ENCODE measurements around the gene ARHGEF1. TPM values are rescaled to one million over a fixed set of nuclear protein-coding genes. Genes with fewer than 3 reads are reported as not detected.

ARHGEF1 gene
- total RNA-seq, 1 donor from 2014 or later: 10.9 TPM

DNA sequence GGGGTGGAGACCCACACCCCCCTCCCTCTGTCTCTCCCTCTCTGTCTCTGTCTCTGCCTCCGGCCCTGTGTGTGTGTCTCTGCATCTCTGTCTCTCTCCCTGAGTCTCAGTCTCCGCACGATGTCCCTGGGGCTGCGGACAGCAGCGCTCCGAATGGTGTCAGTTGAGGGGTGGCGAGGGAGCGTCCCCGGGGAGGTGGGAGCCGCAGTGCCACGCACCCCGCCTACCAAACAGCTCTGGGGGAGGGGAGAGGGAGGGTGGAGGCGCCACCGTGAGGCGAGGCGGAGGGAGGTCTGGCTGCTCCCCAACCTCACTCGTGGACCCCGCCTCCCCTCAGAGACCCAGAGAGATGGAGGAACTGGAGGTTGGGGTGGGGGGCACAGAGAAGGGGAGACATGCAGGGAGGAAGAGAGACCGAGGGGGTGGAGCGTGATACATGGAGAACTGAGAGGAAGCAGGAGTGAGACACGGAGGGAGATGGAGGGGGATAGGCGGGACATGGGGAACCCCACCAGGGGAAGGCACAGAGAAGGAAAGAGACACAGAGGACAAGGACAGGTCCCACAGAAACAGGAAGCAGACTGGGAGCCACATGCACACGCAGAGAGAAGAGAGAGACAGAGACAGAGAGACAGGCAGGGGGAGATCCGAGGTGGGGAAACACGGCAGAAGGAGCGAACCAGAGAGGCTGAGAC lies 38.0 kb downstream of the ARHGEF1 start:
- Histone ChIP-seq H3K36me3 (no peaks in the 10 kb centered on the region), H3K27ac (no peak overlapping the region), H3K9me3 (ENCODE audit: low read depth) (no peaks in the 10 kb centered on the region), H3K27me3 (peaks cover 98% of the 10 kb centered on the region), H3K4me1 (no peaks in the 10 kb centered on the region), H3K79me2 (ENCODE audit: low read depth) (no peaks in the 10 kb centered on the region), H4K20me1 (ENCODE audit: low read depth) (peaks cover 7% of the 10 kb centered on the region), H3K9ac (no peak overlapping the region), H3K4me2 (no peak overlapping the region), H3F3A (ENCODE audit: low read depth) (peaks cover 19% of the 10 kb centered on the region), H3K4me3 (no peak overlapping the region), H2AFZ (replicated peaks) (no peak overlapping the region)
- TF ChIP-seq, protein P1, sequence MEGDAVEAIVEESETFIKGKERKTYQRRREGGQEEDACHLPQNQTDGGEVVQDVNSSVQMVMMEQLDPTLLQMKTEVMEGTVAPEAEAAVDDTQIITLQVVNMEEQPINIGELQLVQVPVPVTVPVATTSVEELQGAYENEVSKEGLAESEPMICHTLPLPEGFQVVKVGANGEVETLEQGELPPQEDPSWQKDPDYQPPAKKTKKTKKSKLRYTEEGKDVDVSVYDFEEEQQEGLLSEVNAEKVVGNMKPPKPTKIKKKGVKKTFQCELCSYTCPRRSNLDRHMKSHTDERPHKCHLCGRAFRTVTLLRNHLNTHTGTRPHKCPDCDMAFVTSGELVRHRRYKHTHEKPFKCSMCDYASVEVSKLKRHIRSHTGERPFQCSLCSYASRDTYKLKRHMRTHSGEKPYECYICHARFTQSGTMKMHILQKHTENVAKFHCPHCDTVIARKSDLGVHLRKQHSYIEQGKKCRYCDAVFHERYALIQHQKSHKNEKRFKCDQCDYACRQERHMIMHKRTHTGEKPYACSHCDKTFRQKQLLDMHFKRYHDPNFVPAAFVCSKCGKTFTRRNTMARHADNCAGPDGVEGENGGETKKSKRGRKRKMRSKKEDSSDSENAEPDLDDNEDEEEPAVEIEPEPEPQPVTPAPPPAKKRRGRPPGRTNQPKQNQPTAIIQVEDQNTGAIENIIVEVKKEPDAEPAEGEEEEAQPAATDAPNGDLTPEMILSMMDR (IDR thresholded peaks at IDR 0.05): no peak
- TF ChIP-seq EZH2phosphoT487 (IDR thresholded peaks at IDR 0.05): peak; percentile 51
- peak; percentile 23 for TF ChIP-seq EZH2 (IDR thresholded peaks at IDR 0.05)
- Mint-ChIP-seq H3K36me3 (no peaks in the 10 kb centered on the region), H3K4me1 (peaks cover 7% of the 10 kb centered on the region), H3K9me3 (peaks cover 2% of the 10 kb centered on the region), H3K27me3 (ENCODE audit: insufficient read depth, low read depth) (peaks cover 15% of the 10 kb centered on the region), H3K4me3 (no peak overlapping the region), H3K27ac (no peak overlapping the region)
- DNase-seq (ENCODE audit: low spot score): no peak

DNA sequence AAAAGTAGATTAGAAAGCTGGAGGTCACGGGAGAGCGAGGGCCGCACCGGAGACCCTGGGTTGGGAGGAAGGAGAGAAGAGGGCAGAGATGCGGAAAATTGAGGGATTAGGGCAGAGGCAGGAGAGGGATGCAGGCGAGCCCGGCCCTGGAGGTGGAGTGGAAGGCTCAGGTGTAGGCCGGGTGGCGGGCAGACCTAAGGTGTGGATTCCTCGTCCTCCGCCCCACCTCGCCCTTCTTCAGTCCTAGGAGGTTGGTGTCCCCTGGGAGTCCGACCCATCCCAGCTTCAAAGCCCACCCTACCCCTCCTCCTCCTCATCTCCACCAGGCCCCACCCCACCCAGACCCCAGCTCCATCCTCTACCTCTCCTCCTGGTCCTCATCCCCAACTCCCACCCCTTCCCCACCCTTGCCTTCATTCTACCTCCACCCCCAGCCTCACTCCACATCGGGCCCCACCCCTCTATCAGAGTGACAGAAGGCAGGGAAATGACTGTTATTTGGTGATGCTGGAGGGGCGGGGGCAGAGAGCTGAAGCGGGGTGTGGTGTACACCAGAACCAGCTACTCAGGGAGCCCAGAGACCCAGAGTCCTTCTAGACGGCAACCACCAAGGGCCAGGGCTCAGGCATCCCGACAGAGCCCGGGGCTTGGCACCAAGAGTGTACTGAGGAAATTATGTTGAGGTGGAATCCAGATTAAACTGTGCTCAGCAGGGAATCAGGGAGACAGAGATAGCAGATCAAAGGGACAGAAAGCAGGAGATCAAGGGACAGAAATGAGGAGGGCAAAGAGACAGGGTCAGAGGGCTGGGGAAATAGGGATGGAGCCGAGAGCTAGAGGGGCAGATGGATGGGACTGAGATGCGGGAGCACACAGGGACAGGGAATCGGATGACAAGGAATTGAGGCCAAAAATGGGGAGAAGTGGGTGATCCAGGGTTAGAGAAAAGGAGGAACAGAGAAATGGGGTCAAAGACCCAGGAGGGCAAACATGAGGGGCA lies 38.9 kb downstream of the ARHGEF1 start:
- H3K27me3 ChIP-seq: peaks cover 98% of the 10 kb centered on the region
- Mint-ChIP-seq H3K27me3 (ENCODE audit: insufficient read depth, low read depth) (peaks cover 15% of the 10 kb centered on the region), H3K36me3 (no peaks in the 10 kb centered on the region), H3K9me3 (peaks cover 2% of the 10 kb centered on the region), H3K27ac (no peak overlapping the region), H3K4me3 (no peak overlapping the region), H3K4me1 (peaks cover 7% of the 10 kb centered on the region)
- peak overlapping the region; percentile 38 for H3K4me2 ChIP-seq
- H3K36me3 ChIP-seq: no peaks in the 10 kb centered on the region
- H3K27ac ChIP-seq: no peak overlapping the region
- peak; percentile 27 for TF ChIP-seq EZH2 (IDR thresholded peaks at IDR 0.05)
- TF ChIP-seq, protein P1 (IDR thresholded peaks at IDR 0.05): no peak
- no peak overlapping the region for H3K4me3 ChIP-seq
- no peaks in the 10 kb centered on the region for H3K9me3 ChIP-seq (ENCODE audit: low read depth)
- H4K20me1 ChIP-seq (ENCODE audit: low read depth): peaks cover 9% of the 10 kb centered on the region
- peaks cover 21% of the 10 kb centered on the region for H3F3A ChIP-seq (ENCODE audit: low read depth)
- no peaks in the 10 kb centered on the region for H3K79me2 ChIP-seq (ENCODE audit: low read depth)
- no peak overlapping the region for H2AFZ ChIP-seq (replicated peaks)
- DNase-seq (ENCODE audit: low spot score): no peak
- no peaks in the 10 kb centered on the region for H3K4me1 ChIP-seq
- no peak overlapping the region for H3K9ac ChIP-seq

DNA sequence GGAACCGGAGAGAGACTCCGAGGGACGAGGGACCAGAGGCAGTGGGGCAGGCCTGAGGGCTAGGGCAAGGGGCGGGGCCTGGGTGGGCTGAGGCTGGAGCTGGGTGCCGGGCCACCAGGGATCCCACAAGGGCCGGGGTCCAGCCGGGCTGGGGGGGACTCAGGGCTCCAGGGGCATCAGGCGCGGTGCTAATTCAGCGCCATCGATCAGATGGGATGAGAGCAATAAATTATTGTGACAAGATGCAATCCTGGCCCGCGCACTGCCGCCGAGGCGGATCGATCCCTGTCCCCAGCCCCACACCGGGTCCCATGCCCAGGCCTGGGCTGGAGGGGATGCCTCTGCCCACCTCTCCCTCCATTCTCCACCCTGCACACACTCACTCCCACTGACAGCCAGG lies 39.6 kb downstream of the ARHGEF1 start:
- DNase-seq (ENCODE audit: low spot score): no peak
- no peak overlapping the region for H3K4me3 Mint-ChIP-seq
- no peak overlapping the region for H2AFZ ChIP-seq (replicated peaks)
- H3K4me3 ChIP-seq: no peak overlapping the region
- H3K79me2 ChIP-seq (ENCODE audit: low read depth): no peaks in the 10 kb centered on the region
- H3K4me2 ChIP-seq: peak overlapping the region; percentile 38
- H3K36me3 Mint-ChIP-seq: no peaks in the 10 kb centered on the region
- H3K27me3 ChIP-seq: peaks cover 98% of the 10 kb centered on the region
- H3K9me3 Mint-ChIP-seq: peaks cover 2% of the 10 kb centered on the region
- H3K9me3 ChIP-seq (ENCODE audit: low read depth): no peaks in the 10 kb centered on the region
- H3F3A ChIP-seq (ENCODE audit: low read depth): peaks cover 28% of the 10 kb centered on the region
- H4K20me1 ChIP-seq (ENCODE audit: low read depth): peaks cover 16% of the 10 kb centered on the region
- H3K4me1 Mint-ChIP-seq: peaks cover 7% of the 10 kb centered on the region
- no peak overlapping the region for H3K27ac Mint-ChIP-seq
- no peak overlapping the region for H3K27ac ChIP-seq
- H3K27me3 Mint-ChIP-seq (ENCODE audit: insufficient read depth, low read depth): peaks cover 15% of the 10 kb centered on the region
- no peak for TF ChIP-seq EZH2phosphoT487 (IDR thresholded peaks at IDR 0.05)
- no peaks in the 10 kb centered on the region for H3K36me3 ChIP-seq
- no peaks in the 10 kb centered on the region for H3K4me1 ChIP-seq
- no peak overlapping the region for H3K9ac ChIP-seq

All from neural progenitor cell (in vitro differentiated cells).